ENCODE data around the gene USP12. TPM values are rescaled to one million over a fixed set of nuclear protein-coding genes. Genes with fewer than 3 reads are reported as not detected.

USP12 gene
- total RNA-seq, 1 donor from 2014 or later: 37.5 TPM

- H3K27me3 ChIP-seq: no peaks in the 10 kb centered on the region
- no peak for ATAC-seq
- TF ChIP-seq, protein P1, sequence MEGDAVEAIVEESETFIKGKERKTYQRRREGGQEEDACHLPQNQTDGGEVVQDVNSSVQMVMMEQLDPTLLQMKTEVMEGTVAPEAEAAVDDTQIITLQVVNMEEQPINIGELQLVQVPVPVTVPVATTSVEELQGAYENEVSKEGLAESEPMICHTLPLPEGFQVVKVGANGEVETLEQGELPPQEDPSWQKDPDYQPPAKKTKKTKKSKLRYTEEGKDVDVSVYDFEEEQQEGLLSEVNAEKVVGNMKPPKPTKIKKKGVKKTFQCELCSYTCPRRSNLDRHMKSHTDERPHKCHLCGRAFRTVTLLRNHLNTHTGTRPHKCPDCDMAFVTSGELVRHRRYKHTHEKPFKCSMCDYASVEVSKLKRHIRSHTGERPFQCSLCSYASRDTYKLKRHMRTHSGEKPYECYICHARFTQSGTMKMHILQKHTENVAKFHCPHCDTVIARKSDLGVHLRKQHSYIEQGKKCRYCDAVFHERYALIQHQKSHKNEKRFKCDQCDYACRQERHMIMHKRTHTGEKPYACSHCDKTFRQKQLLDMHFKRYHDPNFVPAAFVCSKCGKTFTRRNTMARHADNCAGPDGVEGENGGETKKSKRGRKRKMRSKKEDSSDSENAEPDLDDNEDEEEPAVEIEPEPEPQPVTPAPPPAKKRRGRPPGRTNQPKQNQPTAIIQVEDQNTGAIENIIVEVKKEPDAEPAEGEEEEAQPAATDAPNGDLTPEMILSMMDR (IDR thresholded peaks at IDR 0.05): no peak
- no peaks in the 10 kb centered on the region for H3K36me3 ChIP-seq
- no peak overlapping the region for H3K4me3 ChIP-seq
- intact Hi-C loops (cut with DNase I): no loop called here
- DNase-seq: no peak
- no peak overlapping the region for H3K27ac ChIP-seq
- no peaks in the 10 kb centered on the region for H3K9me3 ChIP-seq
- peaks cover 21% of the 10 kb centered on the region for H3K4me1 ChIP-seq
These were observed 49.6 kb downstream of the USP12 start for GRCh38 chr13:27122036-27122435.

DNA sequence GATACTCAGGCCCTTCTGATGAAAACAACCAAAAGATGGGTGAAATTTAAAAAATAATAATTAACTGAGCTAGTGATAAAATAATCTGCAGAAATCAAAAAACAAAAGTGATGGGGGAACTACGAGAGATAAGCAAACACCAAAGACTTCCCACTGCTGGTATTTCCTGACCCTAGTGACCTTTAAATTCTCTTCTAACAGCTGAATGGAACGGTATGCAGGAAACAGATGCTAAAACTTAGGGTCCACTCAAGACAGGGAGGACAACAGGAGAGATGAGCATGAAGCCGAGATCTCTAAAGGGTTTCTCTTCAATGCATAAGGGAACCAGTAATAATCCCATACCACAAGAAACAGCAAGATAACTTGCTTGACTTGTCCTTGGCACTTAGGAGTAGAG, 50.8 kb downstream of the USP12 start:
- H3K4me1 ChIP-seq: peaks cover 21% of the 10 kb centered on the region
- no peak for DNase-seq
- no peaks in the 10 kb centered on the region for H3K27me3 ChIP-seq
- no peaks in the 10 kb centered on the region for H3K36me3 ChIP-seq
- H3K9me3 ChIP-seq: no peaks in the 10 kb centered on the region
- no peak for ATAC-seq
- intact Hi-C loops (cut with DNase I): no loop called here
- no peak overlapping the region for H3K27ac ChIP-seq
- TF ChIP-seq, protein P1 (IDR thresholded peaks at IDR 0.05): no peak
- H3K4me3 ChIP-seq: no peak overlapping the region

- Histone ChIP-seq H3K9me3 (no peaks in the 10 kb centered on the region), H3K4me1 (peaks cover 21% of the 10 kb centered on the region), H3K4me3 (no peak overlapping the region), H3K27me3 (no peaks in the 10 kb centered on the region), H3K27ac (no peak overlapping the region), H3K36me3 (peaks cover 4% of the 10 kb centered on the region)
- no peak for DNase-seq
- intact Hi-C loops (cut with DNase I): no loop called here
- ATAC-seq: no peak
- TF ChIP-seq, protein P1 (IDR thresholded peaks at IDR 0.05): no peak
These were observed 51.6 kb downstream of the USP12 start for GRCh38 chr13:27120011-27120410.

- H3K27ac ChIP-seq: no peak overlapping the region
- intact Hi-C loops (cut with DNase I): no loop called here
- DNase-seq (no peak), ATAC-seq (no peak)
- H3K4me3 ChIP-seq: no peak overlapping the region
- TF ChIP-seq, protein P1 (IDR thresholded peaks at IDR 0.05): no peak
- peaks cover 4% of the 10 kb centered on the region for H3K36me3 ChIP-seq
- no peaks in the 10 kb centered on the region for H3K9me3 ChIP-seq
- H3K4me1 ChIP-seq: peaks cover 21% of the 10 kb centered on the region
- no peaks in the 10 kb centered on the region for H3K27me3 ChIP-seq
These were observed 53.1 kb downstream of the USP12 start for GRCh38 chr13:27118428-27119054.

- intact Hi-C loops (cut with DNase I): no loop called here
- Histone ChIP-seq H3K27ac (no peak overlapping the region), H3K27me3 (no peaks in the 10 kb centered on the region), H3K4me1 (peaks cover 21% of the 10 kb centered on the region), H3K4me3 (no peak overlapping the region), H3K36me3 (peaks cover 4% of the 10 kb centered on the region), H3K9me3 (no peaks in the 10 kb centered on the region)
- TF ChIP-seq, protein P1 (IDR thresholded peaks at IDR 0.05): no peak
- no peak for DNase-seq
- ATAC-seq: no peak
These were observed 53.7 kb downstream of the USP12 start for GRCh38 chr13:27117952-27118351.

DNA sequence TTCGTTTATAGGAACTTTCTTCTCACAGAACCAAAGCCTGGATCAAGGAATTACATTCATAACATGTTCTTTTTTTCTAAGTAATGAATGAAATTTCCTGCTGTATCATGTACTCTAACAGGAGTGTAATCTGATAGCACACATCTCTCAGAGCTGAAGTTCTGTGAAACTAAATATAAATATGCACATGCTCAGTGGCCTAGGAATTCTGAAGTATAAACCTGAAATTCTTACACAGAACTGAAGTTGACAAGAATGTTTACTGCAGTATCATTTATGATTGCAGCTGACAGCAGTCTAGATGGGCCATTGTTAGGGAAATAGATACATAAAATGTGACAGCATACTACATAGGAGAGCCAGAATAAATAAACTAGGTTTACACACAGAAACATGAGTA, 54.5 kb downstream of the USP12 start:
- ATAC-seq: no peak
- no peaks in the 10 kb centered on the region for H3K9me3 ChIP-seq
- no peaks in the 10 kb centered on the region for H3K27me3 ChIP-seq
- intact Hi-C loops (cut with DNase I): no loop called here
- H3K4me1 ChIP-seq: peaks cover 21% of the 10 kb centered on the region
- no peak overlapping the region for H3K27ac ChIP-seq
- DNase-seq: no peak
- peaks cover 4% of the 10 kb centered on the region for H3K36me3 ChIP-seq
- TF ChIP-seq, protein P1 (IDR thresholded peaks at IDR 0.05): no peak
- no peak overlapping the region for H3K4me3 ChIP-seq
